MM.1S (cell line): ENCODE measurements around the gene LAD1.

Experiments used
- DNase-seq: peaks from one replicate; pipeline ENCODE4 v3.0.0-alpha.2; 2015
- H2AFZ ChIP-seq: fragments of 300-600 bp; sonication (generic); 2 replicates; pipeline ENCODE4 v1.6.0; 2016; ENCODE audit warnings: antibody characterized with exemption, low read length
- H3F3A ChIP-seq: fragments of 300-600 bp; sonication (generic); 2 replicates; pipeline ENCODE4 v1.6.1; 2016; ENCODE audit warnings: mild to moderate bottlenecking, antibody characterized with exemption, low read length, moderate library complexity, mixed read lengths; ENCODE audit not compliant: insufficient read depth
- H3K27ac ChIP-seq: fragments of 300-600 bp; sonication (generic); 2 replicates; pipeline ENCODE4 v1.5.1; 2016; ENCODE audit warnings: mild to moderate bottlenecking, low read length
- H3K27me3 ChIP-seq: fragments of 300-600 bp; sonication (generic); replicated peaks from 2 replicates; pipeline ENCODE4 v1.6.0; 2016; ENCODE audit warnings: low read length; ENCODE audit not compliant: insufficient read depth
- H3K36me3 ChIP-seq: fragments of 300-600 bp; sonication (generic); replicated peaks from 2 replicates; pipeline ENCODE4 v1.6.1; 2016; ENCODE audit warnings: mild to moderate bottlenecking, low read length, mixed read lengths; ENCODE audit not compliant: insufficient read depth
- H3K4me1 ChIP-seq: fragments of 300-600 bp; sonication (generic); 2 replicates; pipeline ENCODE4 v1.6.1; 2016; ENCODE audit warnings: low read length, mixed read lengths
- H3K4me2 ChIP-seq: fragments of 300-600 bp; sonication (generic); 2 replicates; pipeline ENCODE4 v1.6.0; 2016; ENCODE audit warnings: low read depth, low read length
- H3K4me3 ChIP-seq: fragments of 300-600 bp; sonication (generic); 2 replicates; pipeline ENCODE4 v1.5.1; 2016; ENCODE audit warnings: low read length, mixed read lengths
- H3K79me2 ChIP-seq: fragments of 300-600 bp; sonication (generic); 2 replicates; pipeline ENCODE4 v1.6.1; 2016; ENCODE audit warnings: mixed run types, low read length, mixed read lengths
- H3K9ac ChIP-seq: fragments of 300-600 bp; sonication (generic); 2 replicates; pipeline ENCODE4 v1.6.1; 2016; ENCODE audit warnings: low read length, mixed read lengths
- H3K9me2 ChIP-seq: fragments of 300-600 bp; sonication (generic); replicated peaks from 2 replicates; pipeline ENCODE4 v1.6.1; 2016; ENCODE audit warnings: mild to moderate bottlenecking, low read length, mixed read lengths; ENCODE audit not compliant: insufficient read depth
- H3K9me3 ChIP-seq: fragments of 300-600 bp; sonication (generic); replicated peaks from 2 replicates; pipeline ENCODE4 v1.6.1; 2016; ENCODE audit warnings: mild to moderate bottlenecking, low read length, mixed read lengths; ENCODE audit not compliant: insufficient read depth
- H4K20me1 ChIP-seq: fragments of 300-600 bp; sonication (generic); 2 replicates; pipeline ENCODE4 v1.6.1; 2016; ENCODE audit warnings: mild to moderate bottlenecking, low read length, moderate library complexity, mixed read lengths; ENCODE audit not compliant: insufficient read depth
- CTCF ChIP-seq: fragments of 300-600 bp; sonication (generic); IDR thresholded peaks from 2 replicates; pipeline ENCODE4 v1.5.1; 2016; ENCODE audit warnings: antibody characterized with exemption, low read length, mixed read lengths
- EZH2 ChIP-seq: fragments of 300-600 bp; sonication (generic); optimal IDR thresholded peaks from 2 replicates; pipeline ENCODE3; 2017; ENCODE audit warnings: low read depth, mild to moderate bottlenecking, antibody characterized with exemption, low read length, mixed read lengths
- EZH2phosphoT487 ChIP-seq: fragments of 300-600 bp; sonication (generic); IDR thresholded peaks from 2 replicates; pipeline ENCODE4 v1.6.1; 2018; ENCODE audit warnings: antibody characterized with exemption, low read length

Gene LAD1

GRCh38 chr1:201436393-201436792, 37.3 kb upstream of the LAD1 start:
- Histone ChIP-seq H4K20me1 (no peaks in the 10 kb centered on the region), H3K79me2 (no peaks in the 10 kb centered on the region), H3F3A (no peaks in the 10 kb centered on the region), H3K9me3 (no peaks in the 10 kb centered on the region), H3K9me2 (no peaks in the 10 kb centered on the region), H3K36me3 (no peaks in the 10 kb centered on the region), H2AFZ (no peak overlapping the region), H3K27me3 (peaks cover 6% of the 10 kb centered on the region; the same call in 1 of the 2 replicates), H3K4me3 (no peak overlapping the region), H3K4me1 (no peaks in the 10 kb centered on the region), H3K9ac (no peak overlapping the region), H3K27ac (no peak overlapping the region), H3K4me2 (no peak overlapping the region)
- no peak for DNase-seq
- TF ChIP-seq CTCF (no peak), EZH2 (no peak), EZH2phosphoT487 (no peak)

- no peaks in the 10 kb centered on the region for H3K79me2 ChIP-seq
- H4K20me1 ChIP-seq = no peaks in the 10 kb centered on the region
- no peak overlapping the region for H3K4me2 ChIP-seq
- H3K9ac ChIP-seq = no peak overlapping the region
- DNase-seq = no peak
- H3K4me1 ChIP-seq = no peaks in the 10 kb centered on the region
- no peak overlapping the region for H3K4me3 ChIP-seq
- H3K27me3 ChIP-seq = peaks cover 6% of the 10 kb centered on the region; the same call in 1 of the 2 replicates
- no peak overlapping the region for H2AFZ ChIP-seq
- no peak overlapping the region for H3K27ac ChIP-seq
- no peaks in the 10 kb centered on the region for H3K9me2 ChIP-seq
- no peaks in the 10 kb centered on the region for H3K36me3 ChIP-seq
- TF ChIP-seq EZH2 = no peak
- no peak for TF ChIP-seq EZH2phosphoT487
- TF ChIP-seq CTCF = no peak
- no peaks in the 10 kb centered on the region for H3K9me3 ChIP-seq
- H3F3A ChIP-seq = no peaks in the 10 kb centered on the region
Measured at GRCh38 chr1:201434266-201434665, 35.1 kb upstream of the LAD1 start.

- DNase-seq = no peak
- Histone ChIP-seq H3K4me2 (no peak overlapping the region), H3K9ac (no peak overlapping the region), H3K9me3 (no peaks in the 10 kb centered on the region), H3K27ac (no peak overlapping the region), H2AFZ (no peak overlapping the region), H3K27me3 (peaks cover 6% of the 10 kb centered on the region; the same call in 1 of the 2 replicates), H3K36me3 (no peaks in the 10 kb centered on the region), H3F3A (no peaks in the 10 kb centered on the region), H3K4me1 (no peaks in the 10 kb centered on the region), H3K9me2 (no peaks in the 10 kb centered on the region), H3K4me3 (no peak overlapping the region), H4K20me1 (no peaks in the 10 kb centered on the region), H3K79me2 (no peaks in the 10 kb centered on the region)
- TF ChIP-seq EZH2phosphoT487 = no peak
Measured at GRCh38 chr1:201433609-201434008, 34.5 kb upstream of the LAD1 start.

- no peaks in the 10 kb centered on the region for H3K79me2 ChIP-seq
- H3K4me3 ChIP-seq = no peak overlapping the region
- no peaks in the 10 kb centered on the region for H3K9me2 ChIP-seq
- DNase-seq = no peak
- H3K9me3 ChIP-seq = no peaks in the 10 kb centered on the region
- H3K27ac ChIP-seq = no peak overlapping the region
- H3F3A ChIP-seq = no peaks in the 10 kb centered on the region
- H2AFZ ChIP-seq = no peak overlapping the region
- H3K9ac ChIP-seq = no peak overlapping the region
- no peaks in the 10 kb centered on the region for H3K27me3 ChIP-seq
- no peaks in the 10 kb centered on the region for H3K36me3 ChIP-seq
- H3K4me1 ChIP-seq = no peaks in the 10 kb centered on the region
- no peak overlapping the region for H3K4me2 ChIP-seq
- no peaks in the 10 kb centered on the region for H4K20me1 ChIP-seq
- TF ChIP-seq EZH2 = no peak
- TF ChIP-seq EZH2phosphoT487 = no peak
Measured at GRCh38 chr1:201430776-201431175, 31.7 kb upstream of the LAD1 start.
